GM19467 (cell line): ENCODE results near the gene GNPTG.
"Not testable (repeated sequence)": the region's sequence is repeated elsewhere in the genome, so short reads cannot be mapped to it uniquely, and the experiment has no call there.

Source experiments
- ATAC-seq: cut with Tn5 transposase; IDR thresholded peaks from one replicate; pipeline ENCODE4 v1.9.1; 2021; ENCODE audit warnings: mild to moderate bottlenecking, moderate library complexity; ENCODE audit not compliant: unreplicated experiment

Gene GNPTG

GRCh38 chr16:1318268-1318545, 33.5 kb upstream of the GNPTG start:
- ATAC-seq = no peak

- ATAC-seq = no peak
These were observed 32.7 kb upstream of the GNPTG start for GRCh38 chr16:1319041-1319440.

GRCh38 chr16:1320097-1320496, 31.6 kb upstream of the GNPTG start:
- ATAC-seq = no peak

- no peak for ATAC-seq
These were observed 31.0 kb upstream of the GNPTG start for GRCh38 chr16:1320658-1321240.

GRCh38 chr16:1322407-1322806, 29.3 kb upstream of the GNPTG start:
- ATAC-seq = no peak

GRCh38 chr16:1323296-1324239, 28.2 kb upstream of the GNPTG start:
- ATAC-seq = no peak

GRCh38 chr16:1324286-1324826, 27.4 kb upstream of the GNPTG start:
- ATAC-seq = no peak

- ATAC-seq = no peak
These were observed 26.5 kb upstream of the GNPTG start for GRCh38 chr16:1325261-1325660.

- ATAC-seq = no peak
These were observed 25.9 kb upstream of the GNPTG start for GRCh38 chr16:1325673-1326371.

GRCh38 chr16:1326391-1326790, 25.3 kb upstream of the GNPTG start:
- no peak for ATAC-seq

- no peak for ATAC-seq
These were observed 24.6 kb upstream of the GNPTG start for GRCh38 chr16:1326946-1327618.

- no peak for ATAC-seq
These were observed 24.1 kb upstream of the GNPTG start for GRCh38 chr16:1327619-1327947.

GRCh38 chr16:1328136-1328535, 23.6 kb upstream of the GNPTG start:
- not testable (repeated sequence) for ATAC-seq

GRCh38 chr16:1328961-1329360, 22.8 kb upstream of the GNPTG start:
- not testable (repeated sequence) for ATAC-seq

GRCh38 chr16:1330260-1330914, 21.3 kb upstream of the GNPTG start:
- ATAC-seq = no peak

- no peak for ATAC-seq
These were observed 20.6 kb upstream of the GNPTG start for GRCh38 chr16:1330931-1331711.

- no peak for ATAC-seq
These were observed 19.8 kb upstream of the GNPTG start for GRCh38 chr16:1331712-1332617.

GRCh38 chr16:1332618-1333148, 19.0 kb upstream of the GNPTG start:
- no peak for ATAC-seq
